HG03342 (cell line): ENCODE data around the gene RBSN.

ENCODE experiments used
- ATAC-seq: cut with Tn5 transposase; IDR thresholded peaks from one replicate; pipeline ENCODE4 v1.9.1; 2021; ENCODE audit warnings: mild to moderate bottlenecking, moderate library complexity; ENCODE audit not compliant: unreplicated experiment

RBSN gene

GRCh38 chr3:15102256-15102655, 3.3 kb upstream of the RBSN start:
- no peak for ATAC-seq

- ATAC-seq = peak; percentile 8
Measured at GRCh38 chr3:15099364-15100098, 583 bp upstream of the RBSN start.

GRCh38 chr3:15097891-15098290, 1.1 kb downstream of the RBSN start:
- no peak for ATAC-seq

- no peak for ATAC-seq
Measured at GRCh38 chr3:15096046-15096445, 2.9 kb downstream of the RBSN start.

GRCh38 chr3:15094187-15094875, 4.6 kb downstream of the RBSN start:
- ATAC-seq = no peak

GRCh38 chr3:15092686-15093085, 6.3 kb downstream of the RBSN start:
- ATAC-seq = no peak

GRCh38 chr3:15091575-15091974, 7.4 kb downstream of the RBSN start:
- ATAC-seq = no peak

GRCh38 chr3:15089201-15089600, 9.7 kb downstream of the RBSN start:
- no peak for ATAC-seq

- no peak for ATAC-seq
Measured at GRCh38 chr3:15086699-15087098, 12.2 kb downstream of the RBSN start.

- no peak for ATAC-seq
Measured at GRCh38 chr3:15086263-15086662, 12.7 kb downstream of the RBSN start.

- ATAC-seq = no peak
Measured at GRCh38 chr3:15083252-15083651, 15.7 kb downstream of the RBSN start.

- ATAC-seq = no peak
Measured at GRCh38 chr3:15081960-15082664, 16.8 kb downstream of the RBSN start.

GRCh38 chr3:15079091-15079490, 19.9 kb downstream of the RBSN start:
- no peak for ATAC-seq

GRCh38 chr3:15074500-15074899, 24.4 kb downstream of the RBSN start:
- ATAC-seq = no peak

- no peak for ATAC-seq
Measured at GRCh38 chr3:15071699-15072098, 27.2 kb downstream of the RBSN start.

- ATAC-seq = no peak
Measured at GRCh38 chr3:15069441-15069840, 29.5 kb downstream of the RBSN start.

GRCh38 chr3:15066467-15066866, 32.5 kb downstream of the RBSN start:
- ATAC-seq = no peak

GRCh38 chr3:15065550-15066007, 33.4 kb downstream of the RBSN start:
- ATAC-seq = no peak

- peak; percentile 97 for ATAC-seq
Measured at GRCh38 chr3:15064835-15065549, 34.0 kb downstream of the RBSN start, which contains the start of gene MRPS25. Gene MRPS25 (minus strand): TSS chr3:15065315. CDS start chr3:15065194, 121 bp downstream.

GRCh38 chr3:15064299-15064834, 34.6 kb downstream of the RBSN start:
- ATAC-seq = peak; percentile 16
